Left renal pelvis (tissue), 4 donors: ENCODE results near the gene EHMT1. TPM values are rescaled to one million over a fixed set of nuclear protein-coding genes. Genes with fewer than 3 reads are reported as not detected.

Source experiments
- DNase-seq, 4 donors: peaks; one replicate each; pipeline ENCODE4 v3.0.0-alpha.2; 2013; ENCODE audit warnings: low read depth in 4 of 4, low spot score in 3 of 4
- polyA plus RNA-seq, 4 donors: library from polyadenylated mRNA; unstranded; fragments of 120-200 nt; gene quantifications; one replicate each; pipeline ENCODE4 v1.2.1, GENCODE V29; 2013; ENCODE audit not compliant: insufficient read length in 4 of 4

Gene EHMT1
- polyA plus RNA-seq = 10 to 100 TPM; 61.2 to 81.3 (median 72.9) TPM

GRCh38 chr9:137618105-137619067 lies at the start of gene EHMT1:
Gene EHMT1, plus strand, starts transcription at chr9:137619005. Its CDS starts 24 bp downstream, at chr9:137619029.
- peak; percentile 57 to 80 (median 78) for DNase-seq

- no peak for DNase-seq
Measured at GRCh38 chr9:137569609-137570203, 49.1 kb upstream of the EHMT1 start.

GRCh38 chr9:137570566-137570965 lies 48.2 kb upstream of the EHMT1 start:
- DNase-seq = no peak

GRCh38 chr9:137574192-137574591 lies 44.6 kb upstream of the EHMT1 start:
- DNase-seq = no peak

- no peak for DNase-seq
Measured at GRCh38 chr9:137575364-137575715, 43.5 kb upstream of the EHMT1 start.

GRCh38 chr9:137575716-137576411 lies 42.9 kb upstream of the EHMT1 start:
- DNase-seq = no peak

GRCh38 chr9:137578518-137579258 lies 40.1 kb upstream of the EHMT1 start, which contains the start of gene DPH7:
Gene DPH7, minus strand, starts transcription at chr9:137578925. Its CDS starts 148 bp downstream, at chr9:137578777.
- peak; percentile 60 to 84 (median 82) for DNase-seq

GRCh38 chr9:137579259-137579604 lies 39.6 kb upstream of the EHMT1 start:
- DNase-seq = no peak

GRCh38 chr9:137580209-137580953 lies 38.4 kb upstream of the EHMT1 start:
- DNase-seq = no peak

- no peak for DNase-seq
Measured at GRCh38 chr9:137580954-137581322, 37.9 kb upstream of the EHMT1 start.

- DNase-seq = no peak
Measured at GRCh38 chr9:137581361-137582285, 37.2 kb upstream of the EHMT1 start.

- DNase-seq = no peak
Measured at GRCh38 chr9:137582286-137582860, 36.4 kb upstream of the EHMT1 start.

GRCh38 chr9:137583347-137583746 lies 35.5 kb upstream of the EHMT1 start:
- no peak for DNase-seq

- DNase-seq = no peak
Measured at GRCh38 chr9:137583957-137584356, 34.8 kb upstream of the EHMT1 start.

- DNase-seq = no peak
Measured at GRCh38 chr9:137586854-137587253, 32.0 kb upstream of the EHMT1 start.

- DNase-seq = no peak
Measured at GRCh38 chr9:137588311-137588710, 30.5 kb upstream of the EHMT1 start.

- no peak for DNase-seq
Measured at GRCh38 chr9:137588891-137589290, 29.9 kb upstream of the EHMT1 start.

GRCh38 chr9:137589441-137590122 lies 29.2 kb upstream of the EHMT1 start:
- DNase-seq = no peak
